Sigmoid colon (tissue), 7 donors: Measurements from ENCODE around the gene C3orf22. TPM values are rescaled to one million over a fixed set of nuclear protein-coding genes. Genes with fewer than 3 reads are reported as not detected.

Experiments
- DNase-seq: peaks from one replicate; pipeline ENCODE4 v3.0.0-alpha.2; 2019
- H3K27ac ChIP-seq, 4 donors: fragments of 200-600 bp; sonication (generic); one replicate each; pipeline ENCODE4 v1.5.1; 2016 to 2019; ENCODE audit warnings: mild to moderate bottlenecking in 1 of 4
- H3K27me3 ChIP-seq, 3 donors: fragments of 200-600 bp; sonication (generic); one replicate each; pipeline ENCODE4 v1.5.1; 2019; ENCODE audit warnings: mild to moderate bottlenecking in 1 of 3
- H3K36me3 ChIP-seq, 4 donors: fragments of 200-600 bp; sonication (generic); one replicate each; pipeline ENCODE4 v1.5.1; 2016 to 2019
- H3K4me1 ChIP-seq, 4 donors: fragments of 200-600 bp; sonication (generic); one replicate each; pipeline ENCODE4 v1.5.1; 2017 to 2019
- H3K4me3 ChIP-seq, 4 donors: fragments of 200-600 bp; sonication (generic); one replicate each; pipeline ENCODE4 v1.5.1; 2017 to 2019; ENCODE audit warnings: mild to moderate bottlenecking in 2 of 4, moderate library complexity in 1 of 4
- H3K9me3 ChIP-seq, 4 donors: fragments of 200-600 bp in 3 of 4; sonication (generic) in 3 of 4; one replicate each; pipeline versions ENCODE4 v1.5.1 to v1.6.1; 2013 to 2019
- CTCF ChIP-seq, 4 experiments: fragments of 450-650 bp in 3 of 4; fragments of 200-600 bp in 1 of 4; IDR thresholded peaks; one replicate each; pipeline ENCODE4 v1.5.1; 2016 to 2019; ENCODE audit warnings: antibody characterized with exemption in 4 of 4, mild to moderate bottlenecking in 3 of 4, moderate library complexity in 2 of 4
- EP300 ChIP-seq, 4 donors: sonication (generic); formaldehyde crosslinking; IDR thresholded peaks; one replicate each; pipeline ENCODE4 v1.6.1; 2017; ENCODE audit warnings: antibody characterized with exemption in 4 of 4
- POLR2A ChIP-seq, 2 donors: fragments of 450-650 bp; IDR thresholded peaks; one replicate each; pipeline ENCODE4 v1.6.1; 2016; ENCODE audit warnings: antibody characterized with exemption in 2 of 2, mild to moderate bottlenecking in 2 of 2, moderate library complexity in 2 of 2
- POLR2AphosphoS5 ChIP-seq, 4 donors: sonication (generic); formaldehyde crosslinking; IDR thresholded peaks; one replicate each; pipeline ENCODE4 v1.6.1; 2017; ENCODE audit warnings: antibody characterized with exemption in 4 of 4
- WGBS, 2 donors: extraction: QIAGEN DNeasy Blood & Tissue Kit; methylation state at CpG; one replicate each; pipeline ENCODE4 v1.1.7; 2013; 5-methylcytosine and 5-hydroxymethylcytosine counted together
- intact Hi-C: fragments of 100-400 bp; cut with DNase I; formaldehyde crosslinking; loops from one replicate; pipeline ENCODE4 v1.15.1; 2023
- polyA plus RNA-seq, 3 donors: library from polyadenylated mRNA; stranded (reverse); fragments of 200-250 nt; gene quantifications; one replicate each; pipeline ENCODE4 v1.2.3, GENCODE V29; 2013
- total RNA-seq, 4 donors: library from RNA; depleted of rRNA; stranded (reverse); fragments of >200 nt; gene quantifications; one replicate each; pipeline ENCODE4 v1.1.0, GENCODE V29; 2016
- donor health status: healthy with polysubstance abuse.
- donor health status: Bipolar disorder and iron deficiency.
- donor health status: healthy.

C3orf22 gene
- total and polyA plus RNA-seq, 7 donors = 0.54 TPM; not detected in 6

- Histone ChIP-seq H3K4me3 (no peak overlapping the region), H3K9me3 (no peaks in the 10 kb centered on the region), H3K36me3 (no peaks in the 10 kb centered on the region), H3K4me1 (no peaks in the 10 kb centered on the region), H3K27me3 (peaks cover 0 to 17% (median under 1%) of the 10 kb centered on the region in 3 donors), H3K27ac (no peak overlapping the region)
- intact Hi-C loops = no loop called here
- WGBS, 2 donors = 54 to 60% methylated on average over 9 of the region's 9 CpGs
- peak; percentile 34 for DNase-seq
- no peak for TF ChIP-seq EP300 (IDR thresholded peaks at IDR 0.05)
- TF ChIP-seq CTCF (IDR thresholded peaks at IDR 0.05) = no peak
- no peak for TF ChIP-seq POLR2A (IDR thresholded peaks at IDR 0.05)
- TF ChIP-seq POLR2AphosphoS5 (IDR thresholded peaks at IDR 0.05) = no peak
These were observed 9.9 kb downstream of the C3orf22 start for GRCh38 chr3:126548556-126549466.

GRCh38 chr3:126547721-126548120 is 11.0 kb downstream of the C3orf22 start:
- H3K36me3 ChIP-seq = no peaks in the 10 kb centered on the region
- intact Hi-C loops = no loop called here
- no peak overlapping the region for H3K27ac ChIP-seq
- no peaks in the 10 kb centered on the region for H3K9me3 ChIP-seq
- no peaks in the 10 kb centered on the region for H3K4me1 ChIP-seq
- H3K27me3 ChIP-seq = peaks cover under 1 to 28% (median 9%) of the 10 kb centered on the region in 3 donors
- peak; percentile 19 for DNase-seq
- TF ChIP-seq POLR2A (IDR thresholded peaks at IDR 0.05) (no peak), CTCF (IDR thresholded peaks at IDR 0.05) (no peak)
- H3K4me3 ChIP-seq = no peak overlapping the region
- 52 to 87% methylated on average over 1 of the region's 1 CpG for WGBS, 2 donors

- WGBS, 2 donors = 77 to 86% methylated on average over 8 of the region's 8 CpGs
- DNase-seq = no peak
- peaks cover 8 to 38% (median 19%) of the 10 kb centered on the region in 3 donors for H3K27me3 ChIP-seq
- intact Hi-C loops = no loop called here
- TF ChIP-seq POLR2AphosphoS5 (IDR thresholded peaks at IDR 0.05) (no peak), CTCF (IDR thresholded peaks at IDR 0.05) (no peak), POLR2A (IDR thresholded peaks at IDR 0.05) (no peak), EP300 (IDR thresholded peaks at IDR 0.05) (no peak)
- H3K9me3 ChIP-seq = no peaks in the 10 kb centered on the region
- no peaks in the 10 kb centered on the region for H3K36me3 ChIP-seq
- H3K4me1 ChIP-seq = peaks cover 0 to 7% (median 0%) of the 10 kb centered on the region in 4 donors
- H3K27ac ChIP-seq = no peak overlapping the region
- no peak overlapping the region for H3K4me3 ChIP-seq
These were observed 12.0 kb downstream of the C3orf22 start for GRCh38 chr3:126546549-126547239.

- DNase-seq = peak; percentile 34
- Histone ChIP-seq H3K4me1 (peaks cover 0 to 9% (median 0%) of the 10 kb centered on the region in 4 donors), H3K27ac (no peak overlapping the region), H3K27me3 (peaks cover 11 to 45% (median 24%) of the 10 kb centered on the region in 3 donors), H3K4me3 (no peak overlapping the region), H3K9me3 (no peaks in the 10 kb centered on the region), H3K36me3 (no peaks in the 10 kb centered on the region)
- WGBS, 2 donors = 92 to 94% methylated on average over 6 of the region's 6 CpGs
- TF ChIP-seq EP300 (IDR thresholded peaks at IDR 0.05) (no peak), CTCF (IDR thresholded peaks at IDR 0.05) (no peak), POLR2A (IDR thresholded peaks at IDR 0.05) (no peak), POLR2AphosphoS5 (IDR thresholded peaks at IDR 0.05) (no peak)
- intact Hi-C loops = no loop called here
These were observed 12.7 kb downstream of the C3orf22 start for GRCh38 chr3:126546013-126546412.
